ENCODE measurements around the gene DIS3L2. TPM values are rescaled to one million over a fixed set of nuclear protein-coding genes. Genes with fewer than 3 reads are reported as not detected.

Gene DIS3L2
- total and polyA plus RNA-seq, 8 donors = 25.2 to 43.4 (median 36.3) TPM

DNA sequence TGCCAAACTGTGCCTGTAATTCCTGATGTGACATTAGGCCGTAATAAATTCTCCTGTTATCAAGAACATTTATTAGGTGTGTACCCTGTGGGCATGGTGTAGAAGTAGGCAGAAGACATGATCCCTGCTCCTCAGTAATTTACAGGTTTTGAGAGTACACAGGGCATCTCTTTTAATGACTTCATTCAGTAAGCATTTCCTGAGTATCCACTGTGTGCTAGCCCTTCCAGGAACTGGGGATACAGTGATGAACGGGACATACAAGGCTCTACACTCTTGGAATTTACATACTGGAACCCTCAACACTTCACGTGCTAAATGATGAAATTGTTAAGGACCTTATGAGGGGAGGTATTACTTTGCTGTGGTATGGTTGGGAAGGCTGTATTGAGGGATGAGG lies 30.2 kb downstream of the DIS3L2 start:
- Histone ChIP-seq H3K9me3 (no peaks in the 10 kb centered on the region), H3K36me3 (no peaks in the 10 kb centered on the region), H3K4me3 (no peak overlapping the region), H3K27me3 (no peaks in the 10 kb centered on the region), H3K27ac (no peak overlapping the region), H3K4me1 (peaks cover 0 to 4% of the 10 kb centered on the region in 2 donors)
- ATAC-seq (no peak), DNase-seq (no peak)
- intact Hi-C loops (cut with DNase I) = no loop called here
- TF ChIP-seq, protein P1, sequence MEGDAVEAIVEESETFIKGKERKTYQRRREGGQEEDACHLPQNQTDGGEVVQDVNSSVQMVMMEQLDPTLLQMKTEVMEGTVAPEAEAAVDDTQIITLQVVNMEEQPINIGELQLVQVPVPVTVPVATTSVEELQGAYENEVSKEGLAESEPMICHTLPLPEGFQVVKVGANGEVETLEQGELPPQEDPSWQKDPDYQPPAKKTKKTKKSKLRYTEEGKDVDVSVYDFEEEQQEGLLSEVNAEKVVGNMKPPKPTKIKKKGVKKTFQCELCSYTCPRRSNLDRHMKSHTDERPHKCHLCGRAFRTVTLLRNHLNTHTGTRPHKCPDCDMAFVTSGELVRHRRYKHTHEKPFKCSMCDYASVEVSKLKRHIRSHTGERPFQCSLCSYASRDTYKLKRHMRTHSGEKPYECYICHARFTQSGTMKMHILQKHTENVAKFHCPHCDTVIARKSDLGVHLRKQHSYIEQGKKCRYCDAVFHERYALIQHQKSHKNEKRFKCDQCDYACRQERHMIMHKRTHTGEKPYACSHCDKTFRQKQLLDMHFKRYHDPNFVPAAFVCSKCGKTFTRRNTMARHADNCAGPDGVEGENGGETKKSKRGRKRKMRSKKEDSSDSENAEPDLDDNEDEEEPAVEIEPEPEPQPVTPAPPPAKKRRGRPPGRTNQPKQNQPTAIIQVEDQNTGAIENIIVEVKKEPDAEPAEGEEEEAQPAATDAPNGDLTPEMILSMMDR (IDR thresholded peaks at IDR 0.05) = no peak

DNA sequence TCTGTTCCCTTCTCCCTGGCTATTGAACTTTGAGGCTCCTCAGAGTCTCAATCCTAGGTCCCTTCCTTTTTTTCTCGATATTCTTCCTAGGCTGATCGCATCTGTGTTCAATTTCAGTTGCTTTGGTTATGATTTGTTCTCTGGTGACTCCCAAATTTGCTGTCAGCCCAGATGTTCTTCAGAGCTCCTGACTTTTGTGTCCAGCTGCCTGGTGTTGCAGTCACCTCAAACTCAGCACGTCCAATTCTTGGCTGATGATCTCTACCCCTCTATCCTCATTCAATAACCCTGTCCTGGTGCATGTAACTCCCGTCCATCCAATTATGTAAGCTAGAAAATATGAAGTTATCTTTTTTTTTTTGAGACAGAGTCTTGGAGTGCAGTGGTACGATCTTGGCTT lies 31.4 kb downstream of the DIS3L2 start:
- Histone ChIP-seq H3K27ac (no peak overlapping the region), H3K36me3 (no peaks in the 10 kb centered on the region), H3K4me1 (peaks cover 0 to 4% of the 10 kb centered on the region in 2 donors), H3K9me3 (no peaks in the 10 kb centered on the region), H3K4me3 (no peak overlapping the region), H3K27me3 (no peaks in the 10 kb centered on the region)
- TF ChIP-seq, protein P1 (IDR thresholded peaks at IDR 0.05) = no peak
- no peak for DNase-seq
- no peak for ATAC-seq
- intact Hi-C loops (cut with DNase I) = no loop called here

DNA sequence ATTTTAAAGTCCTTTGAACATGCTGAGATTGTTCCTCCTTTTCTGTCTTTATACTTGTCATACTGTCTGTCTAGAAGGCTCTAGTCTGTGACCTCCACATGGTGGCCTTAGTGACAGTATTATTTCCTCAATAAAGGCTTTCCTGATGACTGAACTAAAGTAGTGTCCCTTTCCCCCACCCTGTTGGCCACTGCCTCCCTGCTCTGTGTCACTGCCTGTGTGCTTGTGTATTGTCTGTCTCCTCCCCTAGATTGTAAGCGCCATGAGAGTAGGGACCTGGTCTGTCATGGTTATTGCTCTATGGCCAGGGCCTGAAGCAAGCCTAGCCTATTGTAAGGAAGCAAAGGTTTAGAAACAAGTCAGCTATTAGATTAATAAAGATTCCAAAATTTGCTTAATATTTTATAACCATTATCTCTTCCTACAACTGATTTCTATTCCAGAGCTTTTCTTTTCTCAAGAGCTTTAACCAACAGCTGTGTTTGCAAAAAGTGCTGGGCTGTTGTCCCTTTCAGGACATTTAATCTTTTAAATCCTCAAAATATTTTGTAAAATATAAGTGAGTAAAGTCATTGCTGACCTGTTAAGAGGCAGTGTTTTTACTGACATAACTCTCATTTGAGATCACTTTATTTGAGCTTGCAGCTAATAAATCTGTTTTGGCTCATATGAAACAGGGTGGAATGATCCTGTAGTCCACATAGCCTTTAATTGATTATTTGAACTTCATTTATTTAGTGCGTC lies 35.5 kb downstream of the DIS3L2 start:
- TF ChIP-seq, protein P1 (IDR thresholded peaks at IDR 0.05) = no peak
- ATAC-seq = no peak

DNA sequence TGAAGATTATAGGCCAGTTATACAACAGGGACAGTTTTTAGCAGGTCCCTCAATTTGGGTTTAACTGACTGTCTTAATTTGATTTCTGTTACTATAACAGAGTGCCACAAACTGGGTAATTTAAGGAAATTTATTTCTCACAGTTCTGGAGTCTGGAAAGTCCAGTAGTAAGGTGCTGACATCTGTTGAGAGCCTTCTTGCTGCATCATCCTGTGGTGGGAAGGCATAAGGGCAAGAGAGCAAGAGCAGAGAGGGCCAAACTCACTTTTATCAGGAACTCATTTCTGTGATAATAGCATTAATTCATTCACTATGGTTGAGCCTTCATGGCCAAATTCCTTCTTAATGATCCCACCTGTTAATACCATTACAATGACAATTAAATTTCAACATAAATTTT lies 36.5 kb downstream of the DIS3L2 start:
- ATAC-seq = no peak
- H3K36me3 ChIP-seq = no peaks in the 10 kb centered on the region
- H3K4me3 ChIP-seq = no peak overlapping the region
- intact Hi-C loops (cut with DNase I) = no loop called here
- H3K4me1 ChIP-seq = peaks cover 0 to 16% of the 10 kb centered on the region in 2 donors
- H3K9me3 ChIP-seq = no peaks in the 10 kb centered on the region
- no peak for DNase-seq
- TF ChIP-seq, protein P1 (IDR thresholded peaks at IDR 0.05) = no peak
- H3K27me3 ChIP-seq = no peaks in the 10 kb centered on the region
- no peak overlapping the region for H3K27ac ChIP-seq

More for the DNA sequence above, 35.5 kb downstream of the DIS3L2 start:
- no peaks in the 10 kb centered on the region for H3K27me3 ChIP-seq
- no peak for DNase-seq
- peaks cover 0 to 16% of the 10 kb centered on the region in 2 donors for H3K4me1 ChIP-seq
- H3K4me3 ChIP-seq = no peak overlapping the region
- intact Hi-C loops (cut with DNase I) = no loop called here
- no peaks in the 10 kb centered on the region for H3K9me3 ChIP-seq
- H3K27ac ChIP-seq = no peak overlapping the region
- no peaks in the 10 kb centered on the region for H3K36me3 ChIP-seq

DNA sequence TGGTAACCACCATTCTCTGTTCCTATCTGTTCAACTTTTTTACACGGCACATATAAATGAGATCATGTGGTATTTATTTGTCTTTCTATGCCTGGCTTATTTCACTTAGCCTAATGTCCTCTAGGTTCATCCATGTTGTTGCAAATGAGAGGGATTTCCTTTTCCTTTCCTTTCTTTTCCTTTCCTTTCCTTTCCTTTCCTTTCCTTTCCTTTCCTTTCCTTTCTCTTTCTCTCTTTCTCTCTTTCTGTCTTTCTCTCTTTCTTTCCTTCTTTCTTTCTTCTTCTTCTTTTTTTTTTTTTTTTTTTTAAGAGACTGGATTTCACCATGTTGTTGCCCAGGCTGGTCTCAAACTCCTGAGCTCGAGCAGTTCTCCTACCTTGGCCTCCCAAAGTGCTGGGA lies 38.9 kb downstream of the DIS3L2 start:
- intact Hi-C loops (cut with DNase I) = no loop called here
- no peaks in the 10 kb centered on the region for H3K27me3 ChIP-seq
- DNase-seq (no peak), ATAC-seq (no peak)
- no peak overlapping the region for H3K4me3 ChIP-seq
- no peaks in the 10 kb centered on the region for H3K36me3 ChIP-seq
- peaks cover 0 to 14% of the 10 kb centered on the region in 2 donors for H3K4me1 ChIP-seq
- no peak overlapping the region for H3K27ac ChIP-seq
- H3K9me3 ChIP-seq = no peaks in the 10 kb centered on the region
- TF ChIP-seq, protein P1 (IDR thresholded peaks at IDR 0.05) = no peak
